SU-DHL-6 (cell line): Measurements from ENCODE around the gene NUDT2.

Source experiments
- CTCF ChIP-seq: fragments of 200-600 bp; sonication (generic); IDR thresholded peaks from one replicate; pipeline ENCODE4 v1.5.1; 2017; ENCODE audit warnings: antibody characterized with exemption, mild to moderate bottlenecking, low read length, moderate library complexity; ENCODE audit not compliant: insufficient read depth, poor library complexity, severe bottlenecking
- EZH2phosphoT487 ChIP-seq: fragments of 200-600 bp; sonication (generic), shearing (Covaris generic); conservative IDR thresholded peaks from 2 replicates; pipeline ENCODE4 v1.6.1; 2018; ENCODE audit warnings: mild to moderate bottlenecking, antibody characterized with exemption, low read length, moderate library complexity, mixed read lengths

DNA sequence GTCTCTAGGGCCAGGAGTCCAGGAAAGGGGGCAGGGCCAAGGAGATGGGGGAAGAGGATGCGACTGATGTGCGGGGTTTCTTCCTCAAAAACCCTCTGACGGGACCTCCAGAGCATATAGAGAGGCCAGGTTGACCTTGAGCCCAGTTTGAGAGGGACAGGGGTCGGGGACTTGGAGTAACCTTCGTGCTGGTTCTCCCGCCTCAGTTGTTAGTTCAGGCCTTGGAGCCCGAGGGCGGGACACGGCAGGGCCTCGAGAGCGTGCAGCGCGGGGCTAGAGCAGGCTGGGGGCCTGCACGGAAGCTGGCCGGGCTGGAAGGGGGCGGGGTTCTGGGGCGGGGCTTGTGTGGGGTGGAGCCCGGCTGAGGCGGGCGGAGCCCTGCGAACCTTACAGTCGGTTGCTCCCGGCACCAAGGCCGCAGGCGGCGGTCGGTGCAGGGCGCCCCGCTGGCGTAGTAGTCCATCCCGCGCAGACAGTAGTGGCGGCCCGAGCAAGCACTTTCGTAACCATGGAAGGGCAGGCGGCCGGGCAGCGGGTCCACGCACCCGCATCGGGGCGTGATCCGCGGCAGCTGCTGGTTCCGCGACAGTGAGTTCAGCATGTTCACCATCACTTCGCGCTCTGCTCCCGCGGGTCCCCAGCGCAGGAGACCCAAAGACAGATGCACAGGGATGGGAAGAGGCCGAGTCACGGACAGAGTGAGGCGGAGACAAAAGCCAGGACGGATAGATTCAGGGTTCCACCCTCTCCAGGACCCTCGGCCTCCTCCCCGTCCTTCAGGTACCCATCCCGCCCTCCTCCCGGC, 51.3 kb downstream of the NUDT2 start:
- TF ChIP-seq EZH2phosphoT487 = no peak
- TF ChIP-seq CTCF = no peak
